ENCODE data around the gene ELP4.
A peak's percentile ranks its signal among the peaks of the same experiment; 100 is the strongest.

The ELP4 gene

GRCh38 chr11:31800398-31801265, 291.1 kb downstream of the ELP4 start:
- no peak for DNase-seq (ENCODE audit: low read depth)

DNA sequence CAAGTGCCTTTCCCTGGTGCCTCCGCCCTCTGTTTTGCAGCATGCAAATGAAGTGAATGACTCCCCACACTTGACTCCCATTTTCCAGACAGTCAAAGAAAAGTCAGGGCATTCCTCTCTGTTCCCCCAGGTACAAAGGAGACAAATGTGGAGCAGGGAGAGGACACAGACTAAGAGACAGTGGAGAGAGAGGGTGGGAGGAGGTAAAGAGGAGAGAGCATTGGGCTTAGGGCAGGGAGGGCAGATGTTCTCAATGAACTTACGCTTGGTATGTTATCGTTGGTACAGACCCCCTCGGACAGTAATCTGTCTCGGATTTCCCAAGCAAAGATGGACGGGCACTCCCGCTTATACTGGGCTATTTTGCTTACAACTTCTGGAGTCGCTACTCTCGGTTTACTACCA, 291.7 kb downstream of the ELP4 start:
- no peak for DNase-seq (ENCODE audit: low read depth)

GRCh38 chr11:31802000-31802551, 292.5 kb downstream of the ELP4 start:
- DNase-seq (ENCODE audit: low read depth), result no peak

GRCh38 chr11:31802609-31802989, 293.0 kb downstream of the ELP4 start:
- no peak for DNase-seq (ENCODE audit: low read depth)

- DNase-seq (ENCODE audit: low read depth), result no peak
Measured at GRCh38 chr11:31802990-31803812, 293.6 kb downstream of the ELP4 start.

DNA sequence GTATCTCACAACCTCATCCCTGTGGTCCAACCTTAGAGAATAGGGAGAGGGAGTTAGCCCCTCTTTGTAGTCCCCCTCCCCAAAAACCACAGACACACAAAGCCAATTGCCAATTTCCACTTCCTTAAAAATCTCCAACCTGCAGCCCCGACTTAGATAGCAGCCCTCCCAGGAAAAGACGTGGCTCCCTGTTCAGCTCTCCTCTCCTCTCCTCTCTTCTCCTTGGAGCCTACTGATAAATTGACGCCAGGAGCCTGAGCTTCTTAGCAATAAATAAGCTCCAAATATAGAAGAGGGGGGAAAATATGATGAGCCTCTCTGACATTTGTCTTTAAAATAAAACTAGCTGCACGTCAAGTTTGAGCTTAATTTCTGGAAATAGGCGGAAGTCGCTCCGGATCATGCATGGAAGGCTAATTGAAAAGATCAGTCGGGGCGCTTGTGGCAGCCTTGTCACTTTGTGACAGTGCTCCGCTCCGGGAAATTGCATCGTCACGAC, 294.3 kb downstream of the ELP4 start:
- DNase-seq (ENCODE audit: low read depth), result no peak

DNA sequence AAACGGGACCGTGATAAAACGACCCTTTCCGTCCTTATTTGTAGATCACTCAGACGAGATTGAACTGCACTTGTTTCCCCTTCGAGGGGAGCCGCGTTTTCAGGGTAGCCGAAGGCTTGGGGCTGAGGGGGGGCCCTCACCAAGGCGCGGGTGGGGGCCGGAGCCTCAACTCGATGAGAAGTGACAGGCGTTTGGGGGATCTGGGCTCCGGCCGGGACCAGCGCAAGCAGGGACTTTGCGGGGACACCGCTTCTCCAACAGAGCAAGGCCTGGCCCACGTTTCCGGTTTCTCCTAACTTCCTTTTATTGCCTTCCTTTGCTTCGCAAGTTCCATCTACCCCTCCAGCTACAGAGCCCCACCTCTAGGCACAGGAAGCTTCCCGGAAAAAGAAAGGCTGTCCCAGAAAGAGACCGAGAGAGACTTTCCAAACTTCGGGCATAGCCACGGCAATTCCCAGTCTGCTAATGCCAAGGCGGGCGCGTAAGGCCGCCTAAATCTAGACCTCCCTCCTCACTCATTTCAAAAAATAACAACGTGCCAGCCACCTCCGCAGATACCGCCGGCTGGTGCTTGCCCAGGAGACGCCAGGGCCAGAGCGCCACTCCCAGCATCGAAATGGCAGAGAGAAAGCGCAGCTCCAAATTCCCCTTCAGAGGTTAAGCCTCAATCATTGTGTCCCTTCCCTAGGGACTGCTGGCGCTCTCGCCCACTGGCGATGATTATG, 294.9 kb downstream of the ELP4 start:
- no peak for DNase-seq (ENCODE audit: low read depth)

DNA sequence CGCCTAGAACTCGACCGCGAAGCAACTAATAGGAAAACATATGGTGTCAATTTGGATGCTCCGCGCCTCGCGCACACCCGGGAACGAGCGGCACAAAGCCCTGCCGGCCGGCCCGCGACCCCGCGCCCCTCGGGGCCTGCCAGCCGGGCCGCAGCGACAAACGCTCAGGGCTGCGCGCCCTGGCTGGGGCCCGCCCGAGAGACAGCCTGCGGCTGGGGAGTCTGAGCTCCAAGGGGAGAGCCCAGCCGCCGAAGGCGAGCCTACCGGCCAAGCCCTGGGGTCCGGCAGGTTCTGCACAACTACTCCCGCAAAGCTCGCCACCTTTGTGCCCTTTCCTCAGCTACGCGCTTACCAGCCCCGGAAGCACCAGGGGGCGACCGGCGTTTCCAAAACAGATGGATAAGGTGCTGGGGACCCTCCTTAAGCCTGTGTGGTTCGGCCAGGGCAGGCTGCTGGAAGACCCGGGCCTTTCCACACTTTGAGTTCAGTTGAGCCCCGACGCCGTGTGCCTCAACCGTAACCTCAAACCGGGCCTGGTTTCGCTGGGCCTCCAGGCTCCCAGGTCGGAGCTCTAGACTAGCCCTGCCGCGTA, 295.6 kb downstream of the ELP4 start:
- no peak for DNase-seq (ENCODE audit: low read depth)

DNA sequence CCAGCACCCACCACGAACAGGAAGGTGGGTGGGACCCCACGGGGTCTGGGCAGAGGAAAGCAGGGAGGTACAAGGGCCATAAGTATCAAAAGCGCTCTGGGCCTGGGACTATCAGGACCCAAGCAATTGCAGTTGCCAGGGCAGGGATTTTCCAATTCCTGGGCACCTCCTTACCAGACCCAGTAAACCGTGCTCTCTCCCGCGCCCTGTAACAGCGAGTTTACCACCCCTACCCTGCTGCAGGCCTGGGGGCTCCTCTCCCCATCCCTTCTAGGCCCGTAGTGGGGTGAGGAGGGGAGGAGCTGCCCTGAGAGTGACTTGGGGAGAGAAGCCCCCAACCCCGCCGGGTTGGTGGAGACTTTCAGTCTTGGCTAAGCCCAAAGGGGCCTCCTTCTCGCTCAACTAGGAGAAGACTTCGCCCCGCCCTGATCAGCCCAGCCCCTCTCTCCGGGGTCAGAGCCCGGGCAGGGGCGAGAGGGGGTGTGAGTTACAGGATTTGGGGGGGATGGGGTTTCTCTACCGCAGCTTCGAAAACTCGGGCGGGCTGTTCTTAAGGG, 296.1 kb downstream of the ELP4 start:
- no peak for DNase-seq (ENCODE audit: low read depth)

DNA sequence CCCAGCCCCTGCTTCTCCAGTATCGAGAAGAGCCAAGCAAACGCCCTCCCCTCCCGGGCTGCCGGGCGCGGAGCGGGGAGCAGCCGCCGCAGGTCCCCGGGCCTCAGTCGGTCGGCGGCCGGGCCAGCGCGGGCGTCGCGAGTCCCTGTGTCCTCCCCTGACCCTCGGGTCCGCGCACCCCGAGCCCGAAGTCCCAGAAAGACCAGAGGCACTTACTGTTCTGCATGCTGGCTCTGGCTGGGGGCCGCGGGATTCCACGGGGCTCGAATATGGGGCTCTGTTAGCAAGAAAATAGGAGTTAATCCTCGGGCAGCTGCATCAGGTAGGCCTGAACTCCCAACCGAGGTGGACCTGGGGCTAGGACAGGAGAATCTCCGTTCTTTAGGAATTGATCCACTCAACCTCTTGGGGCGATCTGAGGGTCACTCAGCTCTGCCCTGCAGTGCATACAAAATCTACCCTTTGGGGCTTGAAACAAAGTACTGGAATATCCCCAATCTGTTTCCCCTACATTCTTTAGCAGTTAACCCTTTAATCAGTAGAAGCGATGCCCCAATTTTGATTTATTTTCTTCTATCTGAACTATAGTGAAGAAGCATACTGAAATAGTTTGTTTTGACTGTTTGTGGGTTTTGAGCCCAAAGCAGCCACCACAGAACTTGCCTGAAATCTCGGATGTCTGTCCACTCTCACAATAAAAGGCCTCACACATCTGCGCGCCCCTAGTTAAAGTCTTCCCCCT, 296.8 kb downstream of the ELP4 start:
- no peak for DNase-seq (ENCODE audit: low read depth)

GRCh38 chr11:31806928-31807798, 297.6 kb downstream of the ELP4 start:
- DNase-seq (ENCODE audit: low read depth), result no peak

- DNase-seq (ENCODE audit: low read depth), result no peak
Measured at GRCh38 chr11:31807799-31808667, 298.5 kb downstream of the ELP4 start.

DNA sequence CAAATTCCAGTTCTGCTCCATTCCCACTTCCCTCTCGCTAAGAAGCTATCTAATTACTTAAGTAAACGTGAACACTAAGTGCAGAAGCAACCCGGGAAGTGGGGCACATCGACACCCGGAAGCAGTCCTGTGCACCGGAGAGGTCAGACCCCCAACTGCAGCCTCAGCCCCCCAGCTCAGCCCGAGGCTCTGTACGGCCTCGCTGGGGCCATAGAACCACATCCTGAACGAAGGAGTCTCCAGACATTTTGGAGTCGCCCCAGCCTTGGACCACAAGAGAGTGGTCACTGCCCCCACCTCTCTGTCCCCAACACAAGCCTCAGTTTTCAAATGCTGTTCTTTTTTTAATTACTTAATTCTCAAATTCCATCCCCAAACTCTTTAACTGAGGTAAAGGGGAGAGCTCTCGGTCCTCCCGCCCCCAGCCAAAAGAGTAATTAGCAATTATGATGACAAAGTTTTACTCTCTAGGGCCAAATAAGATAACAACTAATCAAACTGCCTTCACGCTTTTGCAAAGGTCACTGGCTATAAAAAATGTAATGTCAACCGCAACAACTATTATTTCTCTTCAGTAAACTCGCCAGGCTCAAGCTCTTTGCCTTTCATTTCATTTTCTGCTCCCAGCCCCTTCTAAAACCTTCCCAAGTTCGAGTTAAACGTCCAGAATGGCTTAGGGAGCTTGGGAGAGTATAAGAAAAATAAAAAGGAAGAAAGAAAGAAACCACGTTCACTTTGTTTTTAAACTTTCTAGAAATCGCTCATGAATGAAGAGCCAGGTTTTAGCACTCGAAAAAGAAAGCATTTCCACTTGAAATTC, 299.4 kb downstream of the ELP4 start:
- DNase-seq (ENCODE audit: low read depth), result no peak

GRCh38 chr11:31809541-31809856, 299.9 kb downstream of the ELP4 start:
- DNase-seq (ENCODE audit: low read depth), result no peak

DNA sequence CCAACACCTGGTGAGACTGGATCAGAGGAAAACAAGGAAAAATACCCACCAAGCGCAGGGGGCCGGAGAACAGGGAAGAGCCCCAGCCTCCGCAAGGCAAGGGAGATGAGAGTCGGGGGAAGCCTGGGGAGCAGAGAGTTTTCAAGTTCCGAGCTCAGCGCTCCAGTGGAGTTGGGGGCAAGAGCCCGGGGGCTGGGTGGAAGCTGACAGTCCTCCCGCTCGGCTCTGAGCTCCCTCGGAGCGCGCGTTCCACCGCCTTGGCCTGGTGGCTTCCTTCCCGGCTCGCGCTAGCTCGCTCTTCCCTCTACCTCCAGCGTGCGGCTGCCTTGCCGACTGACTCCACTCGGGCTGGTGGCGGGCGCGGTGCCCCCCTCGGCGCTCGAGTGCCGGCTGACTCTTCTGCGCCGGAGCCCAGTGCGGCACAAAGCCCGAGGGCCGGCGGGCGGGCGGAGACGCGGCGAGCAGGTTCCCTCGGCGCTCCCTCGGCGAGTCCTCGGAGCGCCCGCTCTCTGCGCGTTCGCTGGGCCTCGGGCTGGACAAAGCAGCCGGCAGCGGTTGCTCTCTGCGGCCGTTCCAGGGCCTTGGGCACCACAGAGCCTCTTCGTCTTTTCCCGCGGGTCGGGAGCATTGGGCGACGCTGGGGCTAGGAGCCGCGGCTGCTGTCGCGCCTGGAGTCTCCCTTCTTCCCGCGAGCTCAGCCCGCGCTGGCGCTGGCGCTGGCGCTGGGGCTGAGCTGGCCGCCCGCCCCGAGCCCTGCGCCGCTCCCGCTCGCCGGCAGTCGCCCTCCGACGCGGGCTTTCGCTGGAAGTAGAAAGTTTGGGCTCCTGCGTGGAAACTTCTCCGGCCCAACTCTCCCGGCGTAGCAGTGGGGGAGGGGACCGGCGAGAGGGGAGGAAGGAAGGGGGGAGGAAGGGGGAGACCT, 300.6 kb downstream of the ELP4 start:
- no peak for DNase-seq (ENCODE audit: low read depth)

- peak; percentile 24 for DNase-seq (ENCODE audit: low read depth)
Measured at GRCh38 chr11:31810779-31811647, 301.4 kb downstream of the ELP4 start, which contains the start of gene PAX6. PAX6 (minus strand) TSS chr11:31811322; CDS start chr11:31806411, 4,911 bp downstream.
